Activated CD4-positive, CD25-positive, alpha-beta regulatory T cell treated with anti-CD3 and anti-CD28 coated beads, Interleukin-2, amount 50 U/mL, for 24 hours (primary cell): ENCODE measurements around the gene DOCK11.
A peak's percentile ranks its signal among the peaks of the same experiment; 100 is the strongest.

Source experiments
- ATAC-seq, 2 donors: fragments of 150-1000 bp; cut with Tn5 transposase; one replicate each; pipeline ENCODE4 v1.10.0; 2021; ENCODE audit warnings: mild to moderate bottlenecking in 1 of 2, moderate library complexity in 1 of 2

Gene DOCK11

DNA sequence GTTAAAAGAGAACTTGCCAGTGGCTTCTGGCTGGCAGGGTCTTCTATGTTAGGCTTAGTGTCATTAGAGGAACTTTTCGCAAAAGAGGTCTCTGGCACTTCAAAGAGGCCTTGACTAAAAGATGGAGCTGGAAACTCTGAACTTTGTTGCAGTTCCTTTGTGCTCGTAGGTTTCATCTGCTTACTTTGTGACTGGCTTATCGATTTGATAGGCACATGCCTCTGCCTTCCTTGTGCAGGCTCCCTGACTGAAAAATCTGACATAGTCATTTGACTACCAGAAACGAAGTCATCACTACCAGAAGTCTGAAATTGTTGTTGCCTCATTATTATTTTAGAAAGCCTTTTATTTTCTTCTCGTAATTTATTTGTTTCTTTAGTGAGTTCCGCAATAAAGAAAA, 137.9 kb downstream of the DOCK11 start:
- ATAC-seq = no peak

DNA sequence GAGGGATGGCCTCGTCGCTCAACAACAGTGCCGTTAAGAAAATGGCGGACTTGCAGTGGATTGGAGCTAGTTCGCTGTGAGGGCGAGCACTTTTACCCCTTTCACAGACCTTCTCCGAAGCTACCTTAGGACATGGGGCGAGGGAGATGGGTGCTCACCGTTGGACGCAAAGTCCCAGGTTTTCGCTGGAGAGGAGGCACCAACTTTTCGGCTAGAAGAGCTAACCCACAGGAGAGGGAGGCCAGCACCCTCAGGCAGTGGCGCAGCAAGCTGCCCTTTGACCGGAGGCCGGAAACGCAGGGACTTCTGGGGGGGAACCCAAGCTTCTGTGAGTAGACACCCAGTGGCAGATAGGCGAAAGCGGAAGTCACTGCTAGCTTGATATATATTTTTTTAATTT, 138.7 kb downstream of the DOCK11 start:
- no peak for ATAC-seq

DNA sequence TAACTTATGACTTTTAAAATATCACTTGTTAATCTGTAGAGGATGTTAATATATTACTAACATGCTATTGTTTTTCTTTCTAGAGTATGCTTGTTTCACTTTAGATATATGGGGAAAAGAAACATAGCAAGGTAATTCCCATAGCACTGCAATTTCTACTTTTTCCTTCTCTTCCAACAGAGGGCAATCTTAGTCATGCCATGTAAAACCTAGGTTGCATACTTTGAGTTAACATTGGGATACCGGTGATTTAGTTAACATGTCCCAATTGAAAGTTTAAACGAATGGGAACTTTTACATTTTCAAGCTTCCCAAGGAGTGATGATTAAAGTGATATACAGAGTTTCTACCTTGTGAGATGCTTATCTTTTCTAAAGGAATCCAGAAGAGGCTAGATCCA, 142.4 kb downstream of the DOCK11 start:
- no peak for ATAC-seq

DNA sequence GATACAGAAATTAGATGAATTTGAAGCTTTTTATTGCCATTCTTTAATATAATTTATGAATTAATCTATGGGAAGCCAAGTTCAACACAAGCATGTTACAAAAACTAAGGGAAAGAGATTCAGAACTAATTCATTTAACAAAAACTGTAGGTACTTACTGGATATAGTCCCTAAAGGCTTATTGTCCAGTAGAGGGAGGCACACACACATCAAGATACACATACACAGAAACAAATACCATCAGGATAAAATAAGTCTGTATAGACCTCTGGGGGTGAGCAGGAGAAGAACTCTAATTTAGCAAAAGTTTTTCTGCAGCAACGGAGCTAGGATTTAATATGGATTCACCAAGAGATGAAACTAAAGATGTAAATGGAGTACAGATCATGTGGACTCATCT, 148.8 kb downstream of the DOCK11 start:
- ATAC-seq = no peak

DNA sequence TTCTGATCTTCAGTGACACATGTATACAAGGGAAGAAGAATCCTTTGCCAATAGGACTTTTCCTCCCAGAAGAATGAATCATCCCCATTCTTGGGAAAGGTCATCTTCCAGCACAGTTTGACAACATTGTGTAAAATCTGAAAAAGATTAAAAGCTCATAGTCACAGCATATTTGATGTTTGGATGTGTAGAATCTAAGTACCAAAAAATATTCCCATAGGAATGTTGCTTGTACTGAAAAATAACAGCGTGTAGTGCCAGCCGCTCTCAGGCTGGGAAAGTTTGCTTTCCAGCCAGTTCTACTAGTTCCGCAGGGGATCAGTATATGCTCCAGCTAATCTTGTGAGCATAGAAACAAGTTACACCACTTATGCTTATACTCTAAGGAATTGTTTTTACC, 157.1 kb downstream of the DOCK11 start:
- no peak for ATAC-seq

DNA sequence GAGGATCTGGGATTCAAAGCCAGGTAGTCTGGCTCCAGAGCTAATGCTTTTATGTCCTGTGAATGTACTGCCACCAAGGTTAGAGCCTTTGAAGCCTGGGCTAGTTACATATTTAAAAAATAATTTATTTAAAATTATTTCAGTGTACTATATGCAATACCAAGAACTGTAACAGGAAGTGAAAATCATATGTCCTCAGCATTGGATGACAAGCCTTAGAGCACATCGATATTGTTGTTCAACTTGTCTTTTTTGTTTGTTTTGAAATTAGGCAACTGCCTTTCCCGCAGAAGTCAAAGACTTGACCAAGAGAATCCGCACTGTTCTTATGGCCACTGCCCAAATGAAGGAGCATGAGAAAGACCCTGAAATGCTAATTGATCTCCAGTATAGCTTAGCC, 158.7 kb downstream of the DOCK11 start:
- no peak for ATAC-seq

DNA sequence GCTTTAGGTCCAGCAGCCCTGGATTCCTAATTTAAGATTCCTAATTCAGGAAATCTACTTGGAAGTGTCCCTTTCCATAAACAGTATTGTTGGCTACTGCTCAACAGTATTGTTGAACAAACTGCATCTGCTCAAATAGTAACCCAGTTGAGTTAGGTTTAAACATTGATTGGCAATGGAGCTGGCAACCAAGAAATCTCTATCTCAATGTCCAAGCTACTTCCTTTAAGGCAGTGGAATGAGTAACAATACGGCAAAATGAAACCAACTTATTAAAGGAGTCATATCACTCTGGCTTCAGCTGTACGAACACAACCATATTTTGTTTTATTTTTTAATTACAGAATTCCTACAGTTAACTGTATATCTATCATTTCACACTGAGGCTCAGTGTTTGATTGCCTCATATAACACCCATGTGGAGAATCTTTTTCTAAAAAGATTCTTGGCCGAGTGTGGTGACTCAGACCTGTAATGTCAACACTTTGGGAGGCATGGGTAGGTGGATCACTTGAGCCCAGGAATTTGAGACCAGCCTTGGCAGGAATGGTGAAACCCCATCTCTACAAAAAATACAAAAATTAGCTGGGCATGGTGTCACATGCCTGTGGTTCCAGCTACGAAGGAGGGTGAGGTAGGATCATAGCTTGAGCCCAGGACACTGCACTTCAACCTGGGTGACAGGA, 160.1 kb downstream of the DOCK11 start:
- no peak for ATAC-seq

DNA sequence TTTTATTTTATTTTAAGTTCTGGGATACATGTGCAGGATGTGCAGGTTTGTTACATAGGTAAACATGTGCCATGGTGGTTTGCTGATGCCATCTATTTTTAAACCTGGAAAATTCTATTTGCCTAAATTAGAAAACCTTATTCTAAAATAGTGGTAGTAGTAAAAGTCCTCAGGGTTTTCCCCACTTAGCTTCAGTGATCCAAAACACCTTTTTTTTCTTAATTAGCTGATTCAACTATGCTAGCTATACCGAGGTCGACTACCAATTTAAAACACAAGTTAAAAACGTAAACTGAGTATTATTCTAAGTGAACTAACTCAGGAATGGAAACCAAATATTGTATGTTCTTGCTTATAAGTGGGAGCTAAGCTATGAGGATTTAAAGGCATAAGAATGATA, 161.8 kb downstream of the DOCK11 start:
- no peak for ATAC-seq

DNA sequence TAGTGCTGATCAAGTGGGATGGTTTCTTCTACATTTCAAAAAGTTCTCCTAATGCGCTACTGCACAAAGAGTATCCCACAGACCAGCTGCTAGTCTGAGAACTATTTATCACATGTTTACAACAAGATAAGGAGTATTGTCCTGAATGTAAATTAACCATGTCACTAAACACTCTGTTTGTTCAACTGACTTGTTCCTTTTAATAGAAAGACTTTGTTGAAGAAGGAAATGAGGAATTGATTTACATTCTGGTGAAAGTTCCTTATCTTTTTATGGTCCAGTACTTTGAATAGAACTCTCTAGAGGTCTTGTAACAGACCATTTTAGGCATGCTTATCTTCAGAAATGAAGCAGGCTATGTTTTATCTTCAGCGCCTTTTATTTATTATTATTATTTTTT, 164.5 kb downstream of the DOCK11 start:
- ATAC-seq = no peak

DNA sequence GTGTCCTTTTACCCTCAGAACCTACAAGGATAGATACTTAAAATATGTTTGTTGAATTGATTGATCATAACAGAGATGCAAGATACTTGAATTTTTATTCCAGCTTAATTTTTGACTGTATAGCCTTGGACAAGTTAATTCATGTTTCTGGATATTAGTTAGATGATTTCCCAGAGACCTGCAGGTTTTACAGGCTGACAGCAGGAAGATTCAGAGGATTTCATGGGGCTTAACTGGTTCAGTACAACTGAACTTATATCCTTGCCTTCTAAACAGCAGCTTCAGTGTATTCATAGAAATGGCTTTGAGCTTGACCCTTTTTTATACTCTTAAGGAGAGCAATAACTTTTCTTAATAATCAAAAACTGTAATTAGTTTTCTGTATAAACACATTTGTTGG, 169.6 kb downstream of the DOCK11 start:
- no peak for ATAC-seq

DNA sequence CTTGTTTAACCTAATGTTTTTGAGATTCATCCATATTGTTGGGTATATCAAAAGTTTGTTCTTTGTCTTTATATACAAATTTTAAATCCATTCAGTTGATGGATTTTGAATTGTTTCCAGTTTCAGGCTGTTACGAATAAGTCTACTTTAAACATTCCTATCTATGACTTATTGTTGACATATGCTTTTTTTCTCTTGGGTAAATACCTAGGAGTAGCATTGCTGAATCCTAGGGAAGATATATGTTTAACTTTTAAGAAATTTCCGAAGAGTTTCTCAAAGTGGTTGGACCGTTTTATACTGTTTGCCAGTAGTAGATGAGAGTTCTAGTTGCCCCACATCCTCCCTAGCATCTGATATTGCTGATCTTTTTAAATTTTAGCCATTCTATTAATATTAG, 170.9 kb downstream of the DOCK11 start:
- ATAC-seq = no peak

DNA sequence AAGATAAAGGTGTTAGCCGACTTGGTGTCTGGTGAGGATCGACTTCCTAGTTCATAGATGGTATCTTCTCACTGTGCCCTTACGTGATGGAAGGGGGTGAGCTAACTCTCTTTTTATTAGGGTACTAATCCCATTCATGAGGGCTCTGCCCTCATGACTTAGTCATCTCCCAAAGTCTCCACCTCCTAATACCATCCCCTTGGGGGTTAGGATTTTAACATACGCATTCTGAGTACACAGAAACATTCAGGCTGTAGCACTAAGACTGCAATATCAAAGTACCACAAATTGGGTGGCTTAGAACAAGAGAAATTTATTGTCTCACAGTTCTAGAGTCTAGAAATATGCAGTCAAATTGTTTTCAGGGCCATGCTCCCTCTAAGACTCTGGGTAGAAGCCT, 173.8 kb downstream of the DOCK11 start:
- ATAC-seq = no peak

DNA sequence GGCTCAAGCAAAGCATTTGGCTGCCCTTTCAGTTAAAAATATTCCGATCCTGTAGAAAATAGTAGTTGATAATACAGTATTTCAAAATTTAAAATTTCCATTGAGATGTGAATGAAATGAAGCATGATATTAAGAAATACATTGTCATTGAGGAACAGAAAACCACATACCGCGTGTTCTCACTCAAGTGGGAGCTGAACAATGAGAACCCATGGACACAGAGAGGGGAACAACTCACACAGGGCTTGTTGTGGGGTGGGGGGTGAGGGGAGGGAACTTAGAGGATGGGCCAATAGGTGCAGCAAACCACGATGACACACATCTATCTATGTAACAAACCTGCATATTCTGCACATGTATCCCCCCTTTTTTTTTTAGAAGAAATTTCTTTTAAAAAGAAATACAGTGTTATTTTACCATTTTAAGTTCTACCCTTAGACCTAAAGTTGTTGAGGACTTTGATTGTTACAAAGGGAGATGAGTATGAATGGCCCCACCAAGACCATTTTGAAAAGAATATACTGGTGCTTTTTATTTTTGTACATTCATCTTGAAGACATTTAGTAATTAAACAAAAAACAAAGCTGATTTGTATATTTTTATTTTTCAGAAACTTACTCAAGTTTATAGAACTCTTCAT, 179.8 kb downstream of the DOCK11 start:
- no peak for ATAC-seq

DNA sequence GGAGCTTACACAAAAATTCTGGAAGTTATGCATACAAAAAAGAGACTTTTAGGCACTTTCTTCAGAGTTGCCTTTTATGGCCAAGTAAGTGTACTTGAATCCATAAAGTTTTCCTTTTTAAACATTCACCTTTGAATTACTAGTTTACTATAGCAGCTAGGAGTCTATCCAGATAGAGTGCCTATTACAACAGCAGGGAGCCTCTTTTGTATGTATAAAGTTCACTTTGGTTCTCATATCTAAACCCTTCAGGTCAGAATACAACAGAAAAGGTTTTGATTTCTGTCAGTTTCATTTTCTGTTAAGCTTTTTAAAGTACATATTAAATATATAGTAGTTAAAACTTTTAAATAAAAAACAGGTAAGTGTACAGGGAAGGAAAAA, 180.3 kb downstream of the DOCK11 start:
- ATAC-seq = peak in 1 of 2 donors; percentile 24

DNA sequence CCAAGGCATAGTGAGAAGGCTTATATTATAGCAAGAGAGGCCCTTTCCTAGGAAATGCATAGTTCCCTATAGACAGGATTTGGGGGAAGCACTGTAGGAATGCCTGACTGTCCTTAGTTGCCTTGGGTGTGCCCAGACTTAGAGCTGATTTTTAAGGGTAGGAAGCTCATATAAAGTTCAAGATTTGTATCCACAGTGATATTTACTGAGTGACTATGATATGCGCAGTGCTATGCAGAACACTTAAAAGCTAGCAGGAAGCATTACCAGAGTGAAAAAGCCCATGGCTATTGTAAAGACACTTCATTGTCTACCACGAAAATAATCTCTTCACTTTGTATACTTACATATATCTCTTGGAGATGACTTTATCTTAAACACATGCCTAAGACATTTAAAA, 181.7 kb downstream of the DOCK11 start:
- ATAC-seq = no peak

DNA sequence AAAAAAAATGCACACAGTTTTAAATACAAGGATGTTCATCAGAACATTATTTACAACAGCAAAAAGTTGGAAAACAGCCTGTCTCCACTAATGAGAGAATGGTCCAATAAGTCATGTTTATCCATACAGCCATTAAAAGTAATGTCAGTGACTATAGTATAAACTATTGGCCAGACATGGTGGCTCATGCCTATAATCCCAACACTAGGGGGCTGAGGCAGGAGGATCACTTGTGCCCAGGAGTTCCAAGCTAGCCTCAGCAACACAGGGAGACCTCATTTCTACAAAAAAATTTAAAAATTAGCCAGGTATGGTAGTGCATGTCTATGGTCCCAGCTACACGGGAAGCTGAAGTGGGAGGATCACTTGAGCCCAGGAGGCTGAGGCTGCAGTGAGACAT, 183.7 kb downstream of the DOCK11 start:
- ATAC-seq = no peak

DNA sequence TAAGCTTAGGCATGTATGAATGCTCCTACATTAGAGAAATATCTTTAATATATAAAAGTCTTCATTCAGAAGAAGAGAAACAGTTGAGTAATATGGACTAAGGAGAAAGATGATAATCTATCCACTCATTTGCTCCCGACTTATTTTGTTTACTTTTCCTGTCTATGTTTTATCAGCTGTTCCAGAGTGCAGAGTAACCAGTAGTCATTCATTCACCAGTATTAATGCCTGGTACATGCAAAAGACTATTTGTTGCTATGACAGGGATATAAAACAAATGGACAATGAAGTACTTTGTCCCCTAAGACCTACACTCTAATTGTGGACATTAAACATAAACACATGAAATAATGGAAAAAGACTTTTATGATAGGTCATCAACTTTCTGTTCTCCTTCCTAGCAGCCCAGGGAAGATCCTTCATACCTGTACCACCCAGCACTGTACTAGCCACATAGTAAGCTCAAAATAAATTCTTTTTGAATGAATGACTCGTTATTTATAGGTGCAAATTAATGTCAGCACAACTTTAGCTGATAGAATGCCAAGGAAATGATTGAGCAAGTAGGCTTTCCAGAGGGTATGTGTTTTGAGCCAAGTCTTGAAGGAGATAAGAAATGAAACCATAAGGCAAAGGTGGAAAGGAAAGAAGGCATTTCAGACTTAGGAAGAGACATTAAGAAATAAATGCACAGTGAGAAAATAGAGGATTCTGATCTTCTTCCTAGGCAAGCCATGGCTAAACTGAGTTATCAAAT, 186.8 kb downstream of the DOCK11 start:
- ATAC-seq = no peak

DNA sequence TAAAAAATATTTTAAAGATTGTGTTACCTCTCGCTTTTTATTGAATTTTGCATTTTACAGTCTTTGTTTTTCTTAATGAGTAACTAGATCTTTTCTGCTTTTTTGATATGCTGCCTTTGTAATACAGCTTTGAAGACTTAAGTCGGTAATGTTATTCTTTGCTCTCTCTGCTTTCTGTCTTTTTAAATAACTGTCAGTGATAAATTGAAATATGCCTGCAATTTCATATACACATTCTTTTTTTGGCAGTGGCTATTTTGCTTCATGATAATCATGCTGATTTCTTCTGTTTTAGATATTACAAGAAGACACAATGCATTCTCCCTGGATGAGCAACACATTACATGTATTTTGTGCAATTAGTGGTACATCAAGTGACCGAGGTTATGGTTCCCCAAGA, 189.8 kb downstream of the DOCK11 start:
- no peak for ATAC-seq

DNA sequence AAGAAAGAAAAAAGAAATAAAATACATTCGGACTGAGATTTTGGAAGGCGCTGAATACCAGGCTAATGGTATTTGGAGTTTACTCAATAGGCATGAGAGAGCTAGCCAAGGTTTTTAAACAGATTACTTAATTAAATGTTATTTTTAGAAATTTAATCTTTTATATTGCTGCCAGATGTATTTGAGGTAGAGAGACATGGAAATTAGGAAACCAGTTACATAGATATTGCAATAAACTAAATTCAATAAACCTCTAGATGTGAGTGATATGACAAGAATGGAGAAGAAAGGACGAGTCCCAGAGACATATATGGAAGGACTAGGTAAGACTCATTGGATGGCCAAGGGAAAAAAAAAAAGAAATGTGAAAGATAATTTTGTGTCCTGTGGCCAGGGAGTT, 193.3 kb downstream of the DOCK11 start:
- no peak for ATAC-seq

DNA sequence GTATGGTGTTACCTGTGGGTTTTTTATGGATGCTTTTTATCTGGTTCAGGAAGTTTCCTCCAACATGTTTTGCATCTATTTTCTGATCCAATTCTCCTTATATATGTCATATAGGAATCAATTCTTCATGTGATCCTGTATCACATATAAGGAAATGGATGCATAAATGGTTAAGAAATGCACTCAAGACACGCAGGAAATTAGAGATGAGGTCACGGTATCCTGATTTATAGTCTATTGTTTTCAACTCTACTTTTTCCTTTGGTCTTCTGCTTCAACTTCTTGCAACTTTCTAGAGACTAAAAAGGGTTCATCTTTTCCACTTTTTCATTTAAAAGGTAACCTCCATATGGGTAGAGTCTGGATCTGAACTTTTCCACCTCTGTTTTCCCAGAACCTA, 198.2 kb downstream of the DOCK11 start:
- no peak for ATAC-seq

DNA sequence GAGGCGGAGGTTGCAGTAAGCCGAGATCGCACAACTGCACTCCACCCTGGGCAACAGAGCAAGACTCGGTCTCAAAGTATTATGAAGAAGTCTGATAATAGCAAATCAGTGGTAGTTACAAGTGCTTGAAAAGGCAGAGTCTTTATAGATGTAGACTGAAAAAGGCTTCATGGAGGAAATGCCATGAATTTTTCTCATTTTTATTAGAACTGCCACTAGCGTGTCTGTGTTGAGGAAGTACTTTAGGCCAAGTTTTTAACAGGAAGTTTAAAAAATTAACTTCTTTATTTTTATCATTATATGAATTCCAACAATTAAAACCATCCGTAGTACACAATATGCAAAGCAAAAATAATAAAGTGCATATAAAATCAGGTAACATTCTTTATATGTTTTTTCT, 199.0 kb downstream of the DOCK11 start:
- ATAC-seq = no peak

DNA sequence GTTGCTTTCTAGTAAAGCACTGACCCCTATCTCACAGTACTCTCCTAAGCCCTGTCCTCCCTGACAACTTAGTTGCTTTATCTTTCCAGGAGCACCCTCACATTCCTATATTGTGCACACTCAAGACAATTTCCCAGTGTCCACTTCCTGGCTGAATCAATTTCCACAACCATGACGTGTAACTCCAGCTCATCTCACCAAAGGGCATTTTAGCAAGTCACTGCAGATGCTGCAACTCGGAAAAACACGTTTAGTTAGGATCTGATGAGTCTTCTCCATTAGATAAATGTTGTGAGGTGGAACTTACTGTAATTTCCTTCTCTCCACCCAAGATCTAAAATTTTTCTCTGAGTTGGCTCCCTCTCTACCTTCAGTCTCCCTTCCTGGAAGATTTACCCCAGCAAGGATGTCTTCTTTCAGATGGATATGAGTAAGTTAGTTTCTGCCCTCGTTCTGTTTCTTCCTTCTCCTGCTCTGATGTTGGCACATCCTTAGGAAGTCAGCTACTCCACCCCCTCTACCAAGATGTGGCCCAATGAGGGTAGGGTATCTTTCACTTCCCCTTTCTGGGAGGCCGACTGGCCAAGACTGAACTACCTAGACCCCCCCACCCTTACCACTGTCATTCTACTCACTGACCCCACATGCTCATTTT, 203.0 kb downstream of the DOCK11 start:
- no peak for ATAC-seq

DNA sequence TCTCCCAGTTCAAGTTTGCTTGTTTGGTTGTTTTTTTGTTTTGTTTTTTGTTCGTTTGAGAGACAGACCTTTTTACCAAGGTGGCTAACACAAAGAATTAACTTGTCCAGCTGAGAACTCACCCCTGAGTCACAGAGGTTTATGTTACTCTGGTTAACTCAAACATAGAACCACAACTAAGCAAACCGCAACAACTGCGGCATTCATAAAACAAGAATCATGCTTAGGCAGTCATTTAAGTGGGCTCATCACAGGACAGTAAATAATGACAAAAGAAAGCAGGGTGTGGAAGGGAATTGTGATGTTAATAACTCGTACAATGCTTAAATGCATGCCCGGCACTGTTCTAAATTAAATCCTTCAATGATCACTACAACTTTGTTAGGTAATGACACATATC, 207.1 kb downstream of the DOCK11 start:
- ATAC-seq = no peak

DNA sequence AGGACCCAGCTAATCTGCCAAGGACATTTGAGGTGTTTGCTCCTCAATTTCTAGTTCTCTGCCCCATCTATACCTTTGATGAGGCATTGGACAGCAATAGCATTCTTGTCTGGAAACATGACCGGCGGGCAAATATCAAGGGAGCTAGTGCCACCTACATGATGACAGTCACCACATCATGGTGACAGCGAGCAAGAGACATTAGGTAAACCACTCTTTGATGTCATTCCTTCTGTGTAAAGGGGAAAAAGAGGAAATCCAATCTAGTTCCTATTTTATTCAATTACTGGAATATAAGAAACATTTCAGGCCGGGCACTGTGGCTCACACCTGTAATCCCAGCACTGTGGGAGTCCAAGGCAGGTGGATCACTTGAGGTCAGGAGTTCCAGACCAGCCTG, 211.1 kb downstream of the DOCK11 start:
- no peak for ATAC-seq
